Activated CD8-positive, alpha-beta T cell treated with anti-CD3 and anti-CD28 coated beads, Interleukin-2, amount 10 ng/mL, durations not matched to agents 7 days and 5 days (primary cell): ENCODE measurements around the gene OLFML3. TPM values are rescaled to one million over a fixed set of nuclear protein-coding genes. Genes with fewer than 3 reads are reported as not detected.

Source experiments
- ATAC-seq: fragments of 150-1000 bp; cut with Tn5 transposase; one replicate; pipeline ENCODE4 v1.10.0; 2021; ENCODE audit warnings: moderate library complexity
- CTCF ChIA-PET: fragments of 350-600 bp; sonication (Branson Sonifier 250); formaldehyde crosslinking; loops from one replicate; lab custom pipeline; 2021; ENCODE audit warnings: antibody characterized with exemption; lab: Charles Lee
- POLR2A ChIA-PET: fragments of 350-600 bp; sonication (Branson Sonifier 250); formaldehyde crosslinking; loops from one replicate; lab custom pipeline; 2021; ENCODE audit warnings: antibody characterized with exemption; lab: Charles Lee
- DNase-seq: peaks from one replicate; pipeline ENCODE4 v3.0.0-alpha.2; 2020
- H3K27ac Mint-ChIP-seq: one replicate; pipeline ENCODE4 v1.8.0; 2021; ENCODE audit warnings: mild to moderate bottlenecking, mixed read lengths
- H3K27me3 Mint-ChIP-seq: one replicate; pipeline ENCODE4 v1.8.0; 2021; ENCODE audit warnings: low read depth, mixed read lengths
- H3K36me3 Mint-ChIP-seq: one replicate; pipeline ENCODE4 v1.8.0; 2021; ENCODE audit warnings: low read depth, mixed read lengths
- H3K4me1 Mint-ChIP-seq: one replicate; pipeline ENCODE4 v1.8.0; 2021; ENCODE audit warnings: low read depth, mixed read lengths
- H3K4me3 Mint-ChIP-seq: one replicate; pipeline ENCODE4 v1.8.0; 2021; ENCODE audit warnings: mild to moderate bottlenecking, mixed read lengths
- H3K9me3 Mint-ChIP-seq: one replicate; pipeline ENCODE4 v1.8.0; 2022; ENCODE audit warnings: mixed read lengths; ENCODE audit not compliant: insufficient read depth
- total RNA-seq, 2 experiments: library from RNA; stranded (reverse); gene quantifications; one replicate each; pipeline ENCODE4 v1.2.3, GENCODE V29; 2021

The OLFML3 gene
- total RNA-seq, 2 experiments from 2014 or later: 0.42 to 0.78 TPM

- DNase-seq: no peak
- no peak for ATAC-seq
- ChIA-PET POLR2A (interaction anchor here (1.0 to 4.6 kb wide), 2 partner anchors 8 to 44 kb away, joined by 5 to 49 read pairs; partner anchors contain the start of gene HIPK1), CTCF (interaction anchor here (0.9 kb wide), 1 partner anchor 9 kb away, joined by 4 read pairs; no protein-coding TSS in a partner anchor)
- peak overlapping the region; percentile 77 for H3K27ac Mint-ChIP-seq
- no peaks in the 10 kb centered on the region for H3K27me3 Mint-ChIP-seq
- peaks cover 85% of the 10 kb centered on the region for H3K4me1 Mint-ChIP-seq
- H3K9me3 Mint-ChIP-seq: no peaks in the 10 kb centered on the region
- H3K36me3 Mint-ChIP-seq: peaks cover 63% of the 10 kb centered on the region
- no peak overlapping the region for H3K4me3 Mint-ChIP-seq
These were observed 41.1 kb upstream of the OLFML3 start for GRCh38 chr1:113938192-113938591.

- POLR2A ChIA-PET: interaction anchor here (0.5 to 4.6 kb wide), 5 partner anchors 8 to 435 kb away, joined by 3 to 49 read pairs (median 3); partner anchors contain the start of gene HIPK1
- peak overlapping the region; percentile 65 for H3K4me3 Mint-ChIP-seq
These were observed 38.7 kb upstream of the OLFML3 start for GRCh38 chr1:113940365-113941244.

DNA sequence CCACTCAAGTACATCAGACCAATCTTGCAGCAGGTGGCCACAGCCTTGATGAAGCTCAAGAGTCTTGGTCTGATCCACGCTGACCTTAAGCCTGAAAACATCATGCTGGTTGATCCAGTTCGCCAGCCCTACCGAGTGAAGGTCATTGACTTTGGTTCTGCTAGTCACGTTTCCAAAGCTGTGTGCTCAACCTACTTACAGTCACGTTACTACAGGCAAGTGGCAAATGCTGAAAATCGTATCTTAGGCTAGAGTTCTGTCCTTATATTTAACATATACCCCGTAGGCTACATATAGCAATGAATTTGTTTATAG lies 38.1 kb upstream of the OLFML3 start:
- DNase-seq (no peak), ATAC-seq (peak; percentile 1)
- CTCF ChIA-PET: interaction anchor here (1.0 to 3.8 kb wide), 6 partner anchors 11 to 106 kb away, joined by 3 to 48 read pairs (median 7); partner anchors contain the start of gene HIPK1
- H3K27ac Mint-ChIP-seq: peak overlapping the region; percentile 86
- POLR2A ChIA-PET: interaction anchor here (0.5 to 4.6 kb wide), 5 partner anchors 8 to 434 kb away, joined by 3 to 49 read pairs (median 3); partner anchors contain the start of gene HIPK1
- H3K4me1 Mint-ChIP-seq: peaks cover 76% of the 10 kb centered on the region
- H3K36me3 Mint-ChIP-seq: peaks cover 62% of the 10 kb centered on the region
- peak overlapping the region; percentile 4 for H3K4me3 Mint-ChIP-seq
- no peaks in the 10 kb centered on the region for H3K27me3 Mint-ChIP-seq
- H3K9me3 Mint-ChIP-seq: no peaks in the 10 kb centered on the region

More at GRCh38 chr1:113940365-113941244, 38.7 kb upstream of the OLFML3 start:
- Mint-ChIP-seq H3K9me3 (no peaks in the 10 kb centered on the region), H3K27me3 (no peaks in the 10 kb centered on the region), H3K27ac (peak overlapping the region; percentile 86), H3K4me1 (peaks cover 76% of the 10 kb centered on the region), H3K36me3 (peaks cover 62% of the 10 kb centered on the region)
- DNase-seq (peak; percentile 73), ATAC-seq (peak; percentile 63)
- CTCF ChIA-PET: interaction anchor here (1.0 to 3.8 kb wide), 6 partner anchors 10 to 105 kb away, joined by 3 to 48 read pairs (median 7); partner anchors contain the start of gene HIPK1

DNA sequence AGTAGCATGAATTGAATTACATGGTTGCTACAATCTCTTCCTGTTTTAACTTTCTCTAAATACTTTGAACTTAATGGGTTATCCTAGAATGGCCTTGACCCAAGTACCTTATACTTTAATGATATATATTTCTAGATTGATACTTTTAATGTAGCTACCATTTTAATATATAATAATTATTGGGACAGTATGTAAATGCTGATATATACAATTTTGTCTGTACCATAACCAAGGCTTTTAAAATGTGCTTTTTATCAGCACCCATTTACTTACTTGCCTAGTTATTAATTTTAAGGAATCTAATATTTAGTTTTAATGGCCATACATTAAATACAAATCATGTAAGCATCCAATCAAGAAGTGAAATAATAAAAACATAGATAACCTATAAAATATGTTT lies 36.7 kb upstream of the OLFML3 start:
- Mint-ChIP-seq H3K27me3 (no peaks in the 10 kb centered on the region), H3K27ac (no peak overlapping the region), H3K4me1 (peaks cover 76% of the 10 kb centered on the region), H3K9me3 (no peaks in the 10 kb centered on the region), H3K4me3 (no peak overlapping the region), H3K36me3 (peaks cover 59% of the 10 kb centered on the region)
- CTCF ChIA-PET: interaction anchor here (3.8 kb wide), 1 partner anchor 12 kb away, joined by 48 read pairs; the partner anchor contains the start of gene HIPK1
- no peak for DNase-seq
- no peak for ATAC-seq
- POLR2A ChIA-PET: interaction anchor here (4.6 kb wide), 1 partner anchor 12 kb away, joined by 49 read pairs; the partner anchor contains the start of gene HIPK1

GRCh38 chr1:113943028-113943811 lies 36.1 kb upstream of the OLFML3 start:
- no peak for DNase-seq
- Mint-ChIP-seq H3K4me3 (no peak overlapping the region), H3K9me3 (no peaks in the 10 kb centered on the region), H3K27ac (no peak overlapping the region), H3K36me3 (peaks cover 57% of the 10 kb centered on the region), H3K4me1 (peaks cover 76% of the 10 kb centered on the region), H3K27me3 (no peaks in the 10 kb centered on the region)
- ATAC-seq: no peak
- POLR2A ChIA-PET: interaction anchor here (0.7 kb wide), 1 partner anchor 13 kb away, joined by 3 read pairs; no protein-coding TSS in a partner anchor
- CTCF ChIA-PET: interaction anchor here (0.7 kb wide), 1 partner anchor 11 kb away, joined by 3 read pairs; no protein-coding TSS in a partner anchor

GRCh38 chr1:113945329-113945728 lies 33.9 kb upstream of the OLFML3 start:
- POLR2A ChIA-PET: interaction anchor here (1.1 to 5.4 kb wide), 2 partner anchors 15 to 41 kb away, joined by 3 to 66 read pairs; partner anchors contain the start of genes AP4B1 and HIPK1
- peaks cover 56% of the 10 kb centered on the region for H3K36me3 Mint-ChIP-seq
- DNase-seq (no peak), ATAC-seq (no peak)
- no peak overlapping the region for H3K27ac Mint-ChIP-seq
- no peaks in the 10 kb centered on the region for H3K9me3 Mint-ChIP-seq
- no peaks in the 10 kb centered on the region for H3K27me3 Mint-ChIP-seq
- H3K4me3 Mint-ChIP-seq: no peak overlapping the region
- peaks cover 66% of the 10 kb centered on the region for H3K4me1 Mint-ChIP-seq
- CTCF ChIA-PET: interaction anchor here (1.0 to 9.8 kb wide), 4 partner anchors 9 to 18 kb away, joined by 3 to 121 read pairs (median 22); partner anchors contain the start of gene HIPK1

DNA sequence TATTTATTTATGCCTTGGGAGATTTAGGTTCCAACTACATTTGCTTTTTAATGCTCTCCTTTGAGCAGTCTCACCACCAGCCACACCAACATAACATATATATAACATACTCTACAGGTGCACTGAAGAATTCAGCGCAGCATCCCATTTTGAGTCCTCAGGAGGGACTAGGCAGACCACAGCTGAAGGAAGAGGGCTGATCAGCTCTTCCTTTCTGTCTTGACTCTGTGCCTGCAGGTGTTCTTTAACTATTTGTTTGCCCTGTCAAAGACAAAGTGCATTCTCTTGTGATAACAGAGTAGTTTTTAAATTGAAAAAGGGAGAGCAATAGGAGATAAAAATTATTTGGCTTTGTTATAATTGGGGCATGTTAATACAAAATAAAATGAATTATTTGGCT lies 33.2 kb upstream of the OLFML3 start:
- peak overlapping the region; percentile 39 for H3K4me3 Mint-ChIP-seq
- H3K27me3 Mint-ChIP-seq: no peaks in the 10 kb centered on the region
- ATAC-seq: peak; percentile 42
- DNase-seq: no peak
- H3K9me3 Mint-ChIP-seq: no peaks in the 10 kb centered on the region
- ChIA-PET CTCF (interaction anchor here (1.2 to 9.8 kb wide), 9 partner anchors 10 to 95 kb away, joined by 3 to 121 read pairs (median 7); partner anchors contain the start of genes HIPK1 and OLFML3), POLR2A (interaction anchor here (0.8 to 5.4 kb wide), 5 partner anchors 13 to 77 kb away, joined by 3 to 66 read pairs (median 4); partner anchors contain the start of genes AP4B1 and HIPK1)
- H3K36me3 Mint-ChIP-seq: peaks cover 53% of the 10 kb centered on the region
- peaks cover 61% of the 10 kb centered on the region for H3K4me1 Mint-ChIP-seq
- peak overlapping the region; percentile 77 for H3K27ac Mint-ChIP-seq

- peaks cover 52% of the 10 kb centered on the region for H3K36me3 Mint-ChIP-seq
- ATAC-seq: peak; percentile 40
- H3K4me3 Mint-ChIP-seq: peak overlapping the region; percentile 73
- peaks cover 61% of the 10 kb centered on the region for H3K4me1 Mint-ChIP-seq
- peak overlapping the region; percentile 89 for H3K27ac Mint-ChIP-seq
- no peaks in the 10 kb centered on the region for H3K9me3 Mint-ChIP-seq
- POLR2A ChIA-PET: interaction anchor here (0.7 to 5.4 kb wide), 7 partner anchors 13 to 134 kb away, joined by 3 to 66 read pairs (median 4); partner anchors contain the start of genes HIPK1 and RSBN1
- CTCF ChIA-PET: interaction anchor here (1.2 to 9.8 kb wide), 14 partner anchors 8 to 400 kb away, joined by 3 to 121 read pairs (median 7); partner anchors contain the start of genes AP4B1, DCLRE1B, HIPK1 and OLFML3
- no peak for DNase-seq
- no peaks in the 10 kb centered on the region for H3K27me3 Mint-ChIP-seq
These were observed 32.4 kb upstream of the OLFML3 start for GRCh38 chr1:113946678-113947387.

DNA sequence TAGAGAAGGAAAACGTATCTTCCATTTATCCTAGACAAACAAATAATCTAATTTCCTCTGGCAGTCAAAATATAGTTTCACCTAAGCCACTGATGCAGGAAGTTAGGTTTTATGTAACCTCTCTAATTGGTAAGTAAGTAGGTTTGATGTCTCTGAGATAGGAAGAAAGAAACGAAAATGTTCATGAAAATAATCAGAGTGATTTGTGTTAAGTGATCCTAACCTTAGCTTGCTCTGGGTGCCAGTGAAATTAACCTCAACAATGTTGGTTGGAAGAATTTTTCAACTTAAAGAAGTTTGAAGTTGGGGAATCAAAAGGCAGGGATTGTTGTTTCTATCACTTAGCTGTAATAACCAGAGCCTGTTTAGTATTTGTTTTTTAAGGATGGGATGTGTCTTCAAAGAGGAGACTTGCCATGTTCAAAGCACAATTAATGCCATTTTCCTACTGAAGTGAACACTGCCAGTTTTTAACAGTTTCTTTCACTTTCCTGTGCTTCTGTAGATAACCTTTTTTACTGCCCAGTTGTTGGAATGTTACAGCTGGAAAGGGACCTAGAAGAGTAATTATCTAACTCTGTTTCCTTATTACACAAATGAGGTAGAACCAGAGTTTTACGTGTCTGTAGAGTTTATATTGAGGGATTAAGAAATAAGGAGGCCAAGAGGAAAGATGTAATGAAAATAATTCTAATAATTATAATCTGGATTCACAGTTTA lies 31.7 kb upstream of the OLFML3 start:
- ChIA-PET CTCF (interaction anchor here (1.2 to 9.8 kb wide), 14 partner anchors 9 to 399 kb away, joined by 3 to 121 read pairs (median 7); partner anchors contain the start of genes AP4B1, DCLRE1B, HIPK1 and OLFML3), POLR2A (interaction anchor here (1.0 to 5.4 kb wide), 4 partner anchors 14 to 31 kb away, joined by 3 to 66 read pairs (median 4); partner anchors contain the start of gene HIPK1)
- peak; percentile 61 for ATAC-seq
- H3K4me1 Mint-ChIP-seq: peaks cover 57% of the 10 kb centered on the region
- no peaks in the 10 kb centered on the region for H3K9me3 Mint-ChIP-seq
- peaks cover 49% of the 10 kb centered on the region for H3K36me3 Mint-ChIP-seq
- peak overlapping the region; percentile 73 for H3K4me3 Mint-ChIP-seq
- DNase-seq: no peak
- H3K27ac Mint-ChIP-seq: peak overlapping the region; percentile 89
- H3K27me3 Mint-ChIP-seq: no peaks in the 10 kb centered on the region
